GM18526 (cell line): ENCODE results near the gene ATAD3B.

Experiments used
- POLR2A ChIP-seq: IDR thresholded peaks from 3 replicates; pipeline ENCODE4 v1.6.1; 2011; ENCODE audit not compliant: insufficient read length; ENCODE audit errors: extremely low read depth

The ATAD3B gene

GRCh38 chr1:1439546-1440261, 31.9 kb upstream of the ATAD3B start:
- TF ChIP-seq POLR2A: no peak

- TF ChIP-seq POLR2A: no peak
Observed at GRCh38 chr1:1440262-1441001, 31.1 kb upstream of the ATAD3B start.

DNA sequence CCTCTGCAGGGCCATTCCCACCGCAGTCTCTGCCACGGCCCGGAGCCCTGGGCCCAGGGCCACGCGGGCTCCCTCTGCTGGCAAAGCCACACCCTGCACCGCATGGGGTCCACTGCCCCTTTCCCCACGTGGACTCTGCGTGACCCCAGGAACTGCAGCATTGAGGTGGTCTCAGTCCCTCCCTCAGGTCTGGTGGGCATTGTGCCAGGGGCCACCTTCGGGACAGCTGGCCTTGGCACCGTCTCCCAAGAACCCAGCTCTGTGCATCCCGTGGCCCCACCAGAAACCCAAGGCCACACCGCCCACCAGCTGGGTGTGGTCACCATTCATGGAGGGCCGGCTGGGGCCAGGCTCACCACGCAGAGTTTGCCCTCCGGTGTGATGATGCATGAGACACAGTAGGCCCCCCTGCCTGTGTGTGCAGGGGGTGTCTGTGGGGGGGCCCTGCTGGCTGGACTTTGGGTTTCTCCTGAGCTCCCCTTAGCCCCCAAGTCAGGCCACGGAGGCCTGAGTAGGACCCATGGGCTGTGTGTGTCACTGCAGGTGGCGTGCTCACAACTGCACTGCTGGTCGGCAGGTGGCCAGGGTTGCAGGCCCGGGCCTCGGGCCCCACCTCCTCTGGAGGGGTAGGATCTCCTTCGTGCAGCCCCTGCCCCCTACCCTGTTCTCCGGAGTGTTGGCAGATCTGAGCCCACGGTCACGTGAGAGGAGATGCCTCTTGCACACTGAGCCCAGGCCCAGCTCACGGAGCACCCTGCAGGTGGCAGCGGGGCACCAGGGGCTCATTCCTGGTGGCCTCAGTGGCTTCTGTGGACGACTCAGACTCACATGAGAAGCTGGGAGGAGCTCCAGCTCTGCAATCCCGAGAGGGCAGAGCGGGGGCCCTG, 30.3 kb upstream of the ATAD3B start:
- no peak for TF ChIP-seq POLR2A

- TF ChIP-seq POLR2A: no peak
Observed at GRCh38 chr1:1442069-1442770, 29.3 kb upstream of the ATAD3B start.

DNA sequence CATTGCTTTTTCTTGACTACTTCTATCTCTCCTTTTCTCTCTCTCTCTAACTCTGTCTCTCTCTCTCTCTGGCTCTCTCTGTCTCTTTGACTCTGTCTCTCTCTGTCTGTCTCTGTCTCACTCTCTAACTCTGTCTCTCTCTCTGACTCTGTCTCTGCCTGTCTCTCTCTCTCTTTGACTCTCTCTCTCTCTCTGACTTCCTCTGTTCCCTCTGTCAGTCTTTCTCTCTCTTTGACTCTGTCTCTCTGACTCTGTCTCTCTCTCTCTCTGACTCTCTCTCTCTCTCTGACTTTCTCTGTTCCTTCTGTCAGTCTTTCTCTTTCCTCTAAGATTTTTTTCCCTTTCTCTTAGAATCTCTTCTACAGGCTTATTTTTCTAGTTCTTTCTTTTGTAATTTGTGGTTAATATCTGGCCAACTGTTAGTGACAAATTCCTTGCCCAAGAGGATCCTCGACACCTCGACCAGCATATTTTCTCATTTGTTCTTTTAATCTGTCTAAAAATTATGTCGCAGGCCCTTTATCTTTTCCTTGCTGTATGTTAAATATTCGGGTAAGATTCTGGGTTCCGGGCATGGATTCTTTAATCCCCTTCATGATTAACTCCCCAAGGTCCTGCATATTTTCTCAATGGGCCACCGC, 22.3 kb upstream of the ATAD3B start, which contains the start of gene ATAD3C:
Gene ATAD3C (plus strand): TSS at position 591 of the 641 bp plus-strand sequence. CDS start 995 bp downstream, outside the sequence.
- no peak for TF ChIP-seq POLR2A

GRCh38 chr1:1451696-1452364, 19.7 kb upstream of the ATAD3B start:
- TF ChIP-seq POLR2A: no peak

GRCh38 chr1:1452882-1453281, 18.7 kb upstream of the ATAD3B start:
- TF ChIP-seq POLR2A: no peak

DNA sequence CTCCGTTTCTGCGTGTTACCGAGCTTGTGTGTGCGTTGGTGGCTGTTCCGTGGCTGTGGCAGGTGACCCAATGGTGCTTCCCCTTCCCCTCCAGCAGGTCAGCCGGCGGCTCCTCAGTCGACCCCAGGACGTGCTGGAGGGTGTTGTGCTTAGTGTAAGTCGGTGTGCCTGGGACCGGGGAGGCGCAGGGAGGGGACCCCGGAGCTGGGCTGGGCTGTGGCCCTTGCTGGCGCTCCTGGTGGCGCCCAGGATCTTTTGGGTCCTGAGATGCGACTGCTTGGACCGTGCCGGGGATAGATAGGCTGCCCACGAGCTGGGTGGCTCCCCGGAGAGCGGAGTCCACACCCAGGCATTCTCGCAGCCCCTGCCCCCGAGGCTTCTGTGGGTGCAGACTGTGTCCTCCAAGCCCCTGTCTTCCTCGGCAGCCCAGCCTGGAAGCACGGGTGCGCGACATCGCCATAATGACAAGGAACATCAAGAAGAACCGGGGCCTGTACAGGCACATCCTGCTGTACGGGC, 16.1 kb upstream of the ATAD3B start:
- TF ChIP-seq POLR2A: no peak

- TF ChIP-seq POLR2A: no peak
Observed at GRCh38 chr1:1460540-1461130, 10.9 kb upstream of the ATAD3B start.

- TF ChIP-seq POLR2A: no peak
Observed at GRCh38 chr1:1461721-1462317, 9.7 kb upstream of the ATAD3B start.

DNA sequence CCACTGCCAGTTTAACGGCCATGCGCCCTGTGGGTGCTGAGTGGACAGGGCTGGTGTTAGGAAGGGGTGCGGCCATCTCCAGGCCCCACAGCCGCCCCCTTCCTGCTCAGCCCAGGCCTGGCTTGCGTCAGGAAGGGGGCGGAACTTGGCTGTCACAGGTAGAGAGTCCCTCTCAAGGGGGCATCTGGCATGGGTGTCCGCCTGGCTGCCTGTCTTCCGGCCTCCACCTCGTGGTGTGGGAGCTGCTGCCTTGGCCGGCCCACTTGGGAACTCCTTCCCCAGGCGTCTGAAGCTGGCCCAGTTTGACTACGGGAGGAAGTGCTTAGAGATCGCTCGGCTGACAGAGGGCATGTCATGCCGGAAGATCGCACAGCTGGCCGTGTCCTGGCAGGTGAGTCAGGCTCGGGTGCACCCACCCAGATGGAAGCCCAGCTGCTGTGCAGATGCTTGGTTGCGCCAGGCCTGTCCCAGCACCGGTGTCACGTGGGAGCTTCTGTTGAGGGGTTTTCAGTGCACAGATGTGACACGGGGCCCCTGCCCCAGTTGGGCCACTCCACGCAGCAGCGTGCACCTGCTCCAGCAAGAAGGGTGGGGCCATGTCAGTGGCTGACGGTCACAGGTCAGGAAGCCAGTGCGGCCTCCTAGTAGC, 9.1 kb upstream of the ATAD3B start:
- no peak for TF ChIP-seq POLR2A

GRCh38 chr1:1463312-1463711, 8.3 kb upstream of the ATAD3B start:
- no peak for TF ChIP-seq POLR2A
